HG02943 (cell line): ENCODE data around the gene CTDSP2.
A peak's percentile ranks its signal among the peaks of the same experiment; 100 is the strongest.
"Not testable (repeated sequence)": the region's sequence is repeated elsewhere in the genome, so short reads cannot be mapped to it uniquely, and the experiment has no call there.

ENCODE experiments used
- ATAC-seq: cut with Tn5 transposase; IDR thresholded peaks from one replicate; pipeline ENCODE4 v1.9.1; 2021; ENCODE audit warnings: mild to moderate bottlenecking, low read depth, moderate library complexity; ENCODE audit not compliant: unreplicated experiment

The CTDSP2 gene

GRCh38 chr12:57783861-57784260 is 62.7 kb downstream of the CTDSP2 start:
- ATAC-seq = no peak

GRCh38 chr12:57783466-57783801 is 63.1 kb downstream of the CTDSP2 start:
- no peak for ATAC-seq

- ATAC-seq = peak; percentile 85
Measured at GRCh38 chr12:57782608-57783465, 63.7 kb downstream of the CTDSP2 start, which contains the start of gene TSFM. TSS of gene TSFM (plus strand) at chr12:57782787. CDS start at chr12:57782802, 15 bp downstream.

GRCh38 chr12:57782243-57782607 is 64.3 kb downstream of the CTDSP2 start:
- no peak for ATAC-seq

GRCh38 chr12:57781801-57782200 is 64.7 kb downstream of the CTDSP2 start:
- ATAC-seq = no peak

- no peak for ATAC-seq
Measured at GRCh38 chr12:57781244-57781643, 65.3 kb downstream of the CTDSP2 start.

GRCh38 chr12:57780284-57780897 is 66.1 kb downstream of the CTDSP2 start:
- ATAC-seq = no peak

GRCh38 chr12:57779736-57780135 is 66.8 kb downstream of the CTDSP2 start:
- ATAC-seq = no peak

GRCh38 chr12:57777911-57778310 is 68.6 kb downstream of the CTDSP2 start:
- no peak for ATAC-seq

GRCh38 chr12:57777367-57777766 is 69.2 kb downstream of the CTDSP2 start:
- ATAC-seq = no peak

- ATAC-seq = no peak
Measured at GRCh38 chr12:57776247-57776587, 70.3 kb downstream of the CTDSP2 start.

- ATAC-seq = no peak
Measured at GRCh38 chr12:57775563-57776246, 70.8 kb downstream of the CTDSP2 start.

GRCh38 chr12:57775044-57775443 is 71.5 kb downstream of the CTDSP2 start:
- no peak for ATAC-seq

GRCh38 chr12:57774634-57775033 is 71.9 kb downstream of the CTDSP2 start:
- not testable (repeated sequence) for ATAC-seq

- peak; percentile 26 for ATAC-seq
Measured at GRCh38 chr12:57772429-57773322, 73.9 kb downstream of the CTDSP2 start, which contains the start of gene EEF1AKMT3. TSS of gene EEF1AKMT3 (plus strand) at chr12:57772614. CDS start at chr12:57772725, 111 bp downstream.

- peak; percentile 91 for ATAC-seq
Measured at GRCh38 chr12:57771873-57772428, 74.6 kb downstream of the CTDSP2 start, which contains the start of gene METTL1. TSS of gene METTL1 (minus strand) at chr12:57772105. CDS start at chr12:57772083, 22 bp downstream.

- peak; percentile 75 for ATAC-seq
Measured at GRCh38 chr12:57771236-57771872, 75.2 kb downstream of the CTDSP2 start.

- ATAC-seq = no peak
Measured at GRCh38 chr12:57770734-57771133, 75.8 kb downstream of the CTDSP2 start.
